LNCaP clone FGC (cell line): Measurements from ENCODE around the gene MTURN.

Experiments used
- DNase-seq: peaks from one replicate; pipeline ENCODE4 v3.0.0-alpha.2; 2011; ENCODE audit warnings: low read depth
- H3K4me3 ChIP-seq: 2 replicates; pipeline ENCODE4 v1.5.1; 2011; ENCODE audit warnings: mild to moderate bottlenecking, low read depth, low read length, control low read depth
- TF ChIP-seq, protein P1 (sequence below): IDR thresholded peaks from 2 replicates; pipeline ENCODE4 v1.5.1; 2012; ENCODE audit warnings: mild to moderate bottlenecking; ENCODE audit not compliant: control insufficient read depth, insufficient read depth; ENCODE audit errors: extremely low read depth

Gene MTURN

DNA sequence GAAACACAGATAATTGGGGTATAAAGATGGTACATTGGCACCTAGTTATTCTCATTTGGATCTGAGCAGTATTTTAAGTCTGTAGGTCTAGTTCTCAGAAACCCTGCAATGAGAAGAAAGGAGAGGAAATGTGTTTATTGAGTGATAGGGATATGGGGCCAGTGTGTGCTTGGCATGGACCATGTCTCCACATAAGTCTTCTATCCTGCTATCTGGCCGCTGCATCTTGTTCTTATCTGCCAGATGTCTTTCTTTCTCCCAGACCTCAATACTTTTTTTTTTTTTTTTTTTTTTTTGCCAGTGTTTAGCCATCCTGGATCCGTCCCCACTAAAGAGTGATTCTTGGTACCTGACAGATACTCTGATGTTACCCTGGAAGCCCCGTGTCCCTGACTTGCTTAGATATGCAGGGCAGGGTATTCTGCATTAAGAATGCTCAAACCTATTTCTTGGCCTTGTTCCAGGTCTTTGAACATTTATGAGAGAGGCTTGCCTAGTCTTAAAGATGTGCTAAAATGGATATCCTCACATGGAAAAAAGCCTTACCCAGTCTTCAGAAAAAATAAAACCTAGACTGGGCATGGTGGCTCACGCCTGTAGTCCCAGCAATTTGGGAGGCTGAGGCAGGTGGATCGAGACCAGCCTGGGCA lies 10.0 kb downstream of the MTURN start:
- no peak overlapping the region for H3K4me3 ChIP-seq
- TF ChIP-seq, protein P1, sequence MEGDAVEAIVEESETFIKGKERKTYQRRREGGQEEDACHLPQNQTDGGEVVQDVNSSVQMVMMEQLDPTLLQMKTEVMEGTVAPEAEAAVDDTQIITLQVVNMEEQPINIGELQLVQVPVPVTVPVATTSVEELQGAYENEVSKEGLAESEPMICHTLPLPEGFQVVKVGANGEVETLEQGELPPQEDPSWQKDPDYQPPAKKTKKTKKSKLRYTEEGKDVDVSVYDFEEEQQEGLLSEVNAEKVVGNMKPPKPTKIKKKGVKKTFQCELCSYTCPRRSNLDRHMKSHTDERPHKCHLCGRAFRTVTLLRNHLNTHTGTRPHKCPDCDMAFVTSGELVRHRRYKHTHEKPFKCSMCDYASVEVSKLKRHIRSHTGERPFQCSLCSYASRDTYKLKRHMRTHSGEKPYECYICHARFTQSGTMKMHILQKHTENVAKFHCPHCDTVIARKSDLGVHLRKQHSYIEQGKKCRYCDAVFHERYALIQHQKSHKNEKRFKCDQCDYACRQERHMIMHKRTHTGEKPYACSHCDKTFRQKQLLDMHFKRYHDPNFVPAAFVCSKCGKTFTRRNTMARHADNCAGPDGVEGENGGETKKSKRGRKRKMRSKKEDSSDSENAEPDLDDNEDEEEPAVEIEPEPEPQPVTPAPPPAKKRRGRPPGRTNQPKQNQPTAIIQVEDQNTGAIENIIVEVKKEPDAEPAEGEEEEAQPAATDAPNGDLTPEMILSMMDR, result no peak
- no peak for DNase-seq

GRCh38 chr7:30145426-30145970 lies 10.7 kb downstream of the MTURN start:
- no peak for DNase-seq
- TF ChIP-seq, protein P1, result no peak
- H3K4me3 ChIP-seq, result no peak overlapping the region

DNA sequence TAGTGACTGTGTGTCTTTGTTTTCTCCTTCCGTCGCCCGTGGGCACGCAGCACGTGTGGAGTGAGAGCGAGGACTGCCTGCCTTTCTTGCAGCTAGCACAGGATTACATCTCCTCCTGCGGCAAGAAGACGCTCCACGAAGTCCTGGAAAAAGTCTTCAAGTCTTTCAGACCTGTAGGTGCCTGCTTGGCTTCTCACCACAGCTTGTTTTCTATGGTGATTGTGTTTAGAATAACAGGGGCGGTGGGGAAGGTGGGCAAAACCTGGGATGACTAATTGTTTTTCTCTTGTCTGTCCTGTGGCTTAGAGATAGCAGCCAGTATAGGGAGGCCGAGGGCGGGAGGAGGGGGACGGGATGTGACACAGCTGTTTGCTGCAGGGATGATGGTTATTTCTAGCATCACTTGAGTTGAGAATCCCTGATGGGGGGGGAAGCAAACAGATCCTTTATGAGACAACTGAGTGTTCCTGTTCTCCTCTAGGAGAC lies 11.4 kb downstream of the MTURN start:
- no peak for DNase-seq
- no peak overlapping the region for H3K4me3 ChIP-seq
- TF ChIP-seq, protein P1, result no peak

DNA sequence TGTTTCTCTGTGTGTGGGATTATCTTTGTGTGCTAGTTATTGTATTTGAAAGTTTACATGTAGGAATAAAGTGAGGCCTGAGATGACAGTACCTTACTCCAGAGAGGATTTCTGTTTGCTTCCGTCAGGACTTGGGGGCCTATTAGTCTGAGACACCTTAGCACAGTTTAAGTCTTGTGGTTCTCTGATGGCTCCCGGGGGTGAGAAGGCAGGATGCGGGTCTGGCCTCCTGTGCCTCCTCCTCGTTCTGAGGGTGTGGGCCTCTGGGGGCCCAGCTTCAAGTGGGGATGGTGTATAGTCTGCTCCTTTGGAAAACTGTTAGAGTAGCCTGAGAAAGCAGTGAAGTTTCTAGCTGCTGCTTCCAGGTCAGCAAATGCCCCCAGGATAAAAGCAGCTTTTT lies 12.4 kb downstream of the MTURN start:
- TF ChIP-seq, protein P1, result no peak
- H3K4me3 ChIP-seq, result no peak overlapping the region
- DNase-seq, result no peak

GRCh38 chr7:30147785-30148184 lies 13.0 kb downstream of the MTURN start:
- H3K4me3 ChIP-seq, result no peak overlapping the region
- no peak for DNase-seq
- TF ChIP-seq, protein P1, result no peak

GRCh38 chr7:30148426-30148825 lies 13.6 kb downstream of the MTURN start:
- TF ChIP-seq, protein P1, result no peak
- no peak overlapping the region for H3K4me3 ChIP-seq
- no peak for DNase-seq

DNA sequence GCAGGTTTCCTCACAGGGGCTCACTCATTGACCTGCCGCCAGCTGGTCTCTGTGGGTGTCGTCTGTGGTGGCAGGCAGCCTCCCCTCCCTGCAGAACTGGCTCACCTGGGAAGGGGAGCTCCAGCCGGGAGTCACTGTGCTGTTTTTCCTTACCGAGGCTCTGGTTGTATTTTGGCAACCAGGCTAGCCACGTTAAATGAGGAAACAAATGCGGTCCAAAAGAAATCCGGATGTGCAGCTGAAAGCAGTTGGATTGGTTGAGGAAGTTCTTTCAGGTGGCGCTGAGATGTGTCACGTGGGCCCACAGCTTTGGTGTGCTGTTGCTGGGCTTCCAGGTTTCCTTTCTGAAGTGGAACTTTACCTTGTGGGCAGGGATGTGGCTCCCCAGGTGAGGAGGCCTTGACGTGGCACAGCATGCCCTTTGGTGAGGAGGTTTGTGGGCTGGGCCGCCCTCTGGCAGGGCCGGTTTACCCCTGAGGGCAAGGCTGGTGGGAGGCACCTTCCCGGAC lies 14.2 kb downstream of the MTURN start:
- no peak for DNase-seq
- H3K4me3 ChIP-seq, result no peak overlapping the region
- TF ChIP-seq, protein P1, result no peak
